A549 (cell line): ENCODE results near the gene TRIM8. TPM values are rescaled to one million over a fixed set of nuclear protein-coding genes. Genes with fewer than 3 reads are reported as not detected.
A peak's percentile ranks its signal among the peaks of the same experiment; 100 is the strongest.

ENCODE experiments used
- ATAC-seq, 2 experiments: fragments of 200-7000 bp in 1 of 2; fragments of >200 bp in 1 of 2; cut with Nextera tagmentation in 1 of 2; cut with Tn5 transposase in 1 of 2; 3 replicates each; pipeline versions ENCODE4 v1.8.0 to v1.9.1; 2018 to 2020; ENCODE audit warnings: mild to moderate bottlenecking in 1 of 2, moderate library complexity in 1 of 2
- CTCF ChIA-PET: fragments of 300-600 bp; sonication (Branson Sonifier 250); formaldehyde crosslinking; extraction: SDS; loops from one replicate; lab custom pipeline; 2021; ENCODE audit warnings: antibody characterized with exemption, inconsistent platforms; lab: Yijun Ruan, JAX
- POLR2A ChIA-PET: fragments of 350-600 bp; formaldehyde crosslinking; extraction: SDS; loops from one replicate; lab custom pipeline; 2021; ENCODE audit warnings: antibody characterized with exemption, inconsistent platforms; lab: Yijun Ruan, JAX
- DNase-seq, 2 experiments: peaks; one replicate each; pipeline versions ENCODE4 v3.0.0 to v3.0.0-alpha.2; 2011 to 2016; ENCODE audit warnings: low read depth in 1 of 2, low spot score in 1 of 2
- FAIRE-seq: peaks from 2 replicates; lab custom pipeline; 2011; peaks lifted over from hg19 to GRCh38; lab: Jason Lieb, UNC
- H3K27ac ChIP-seq, 2 experiments: fragments of >200 bp; sonication (Bioruptor Twin); formaldehyde crosslinking; 3 replicates each; pipeline ENCODE4 v1.5.1; 2016 to 2017
- H3K4me1 ChIP-seq: fragments of >200 bp; sonication (Bioruptor Twin); formaldehyde crosslinking; 3 replicates; pipeline ENCODE4 v1.6.1; 2016
- H3K4me2 ChIP-seq: fragments of >200 bp; sonication (Bioruptor Twin); formaldehyde crosslinking; 3 replicates; pipeline ENCODE4 v1.6.1; 2016
- H3K4me3 ChIP-seq: fragments of >200 bp; sonication (Bioruptor Twin); formaldehyde crosslinking; 3 replicates; pipeline ENCODE4 v1.5.1; 2016
- H3K9me3 ChIP-seq: fragments of >200 bp; sonication (Bioruptor Twin); formaldehyde crosslinking; 3 replicates; pipeline ENCODE4 v1.6.1; 2016
- CEBPB ChIP-seq, 2 experiments: fragments of >200 bp in 1 of 2; sonication (Bioruptor Twin) in 1 of 2; formaldehyde crosslinking in 1 of 2; IDR thresholded peaks; 2 replicates each; pipeline ENCODE4 v1.6.1; 2012 to 2016
- EHMT2 ChIP-seq: fragments of 200-600 bp; sonication (generic); IDR thresholded peaks from 2 replicates; pipeline ENCODE4 v1.6.1; 2016; ENCODE audit warnings: antibody characterized with exemption, low read depth, mild to moderate bottlenecking, moderate library complexity
- GATA3 ChIP-seq: IDR thresholded peaks from 2 replicates; pipeline ENCODE4 v1.6.1; 2012; ENCODE audit warnings: borderline replicate concordance
- HOXB13 ChIP-seq: fragments of 250-450 bp; sonication (Bioruptor Pico); IDR thresholded peaks from 2 replicates; pipeline ENCODE4 v1.5.0; 2020; ENCODE audit warnings: low read depth, mild to moderate bottlenecking, moderate library complexity
- JUN ChIP-seq, 2 experiments: fragments of >200 bp; sonication (Bioruptor Twin); formaldehyde crosslinking; IDR thresholded peaks; 2 replicates in 1 of 2; 3 replicates in 1 of 2; pipeline ENCODE4 v1.6.1; 2016 to 2017
- JUNB ChIP-seq: fragments of >200 bp; sonication (Bioruptor Twin); formaldehyde crosslinking; IDR thresholded peaks from 2 replicates; pipeline ENCODE4 v1.6.1; 2016
- MAFK ChIP-seq: fragments of 450-650 bp; IDR thresholded peaks from 2 replicates; pipeline ENCODE4 v1.6.1; 2014; ENCODE audit not compliant: partially characterized antibody
- NPAS2 ChIP-seq: fragments of 250-450 bp; sonication (Bioruptor Pico); IDR thresholded peaks from 2 replicates; pipeline ENCODE4 v1.8.0; 2022; ENCODE audit warnings: mild to moderate bottlenecking, moderate library complexity, borderline replicate concordance
- PHF8 ChIP-seq: fragments of 200-600 bp; sonication (generic); IDR thresholded peaks from 2 replicates; pipeline ENCODE4 v1.6.1; 2016; ENCODE audit warnings: low read depth, mild to moderate bottlenecking, antibody characterized with exemption, moderate library complexity, borderline replicate concordance
- RARB ChIP-seq: fragments of 250-450 bp; sonication (Bioruptor Pico); IDR thresholded peaks from 2 replicates; pipeline ENCODE4 v1.8.0; 2021; ENCODE audit warnings: mild to moderate bottlenecking, moderate library complexity
- RFX5 ChIP-seq: fragments of 450-650 bp; IDR thresholded peaks from 2 replicates; pipeline ENCODE4 v1.7.1; 2014; ENCODE audit warnings: antibody characterized with exemption, mild to moderate bottlenecking, moderate library complexity
- TP53 ChIP-seq: fragments of 250-450 bp; sonication (Bioruptor Pico); IDR thresholded peaks from 2 replicates; pipeline ENCODE4 v1.5.0; 2021; ENCODE audit warnings: mild to moderate bottlenecking, moderate library complexity
- ZC3H11A ChIP-seq: fragments of 450-650 bp; IDR thresholded peaks from 2 replicates; pipeline ENCODE4 v1.6.1; 2014; ENCODE audit warnings: antibody characterized with exemption, mild to moderate bottlenecking
- ZFP36 ChIP-seq: fragments of 450-650 bp; IDR thresholded peaks from 2 replicates; pipeline ENCODE4 v1.6.1; 2014; ENCODE audit warnings: borderline replicate concordance; ENCODE audit not compliant: partially characterized antibody
- ZSCAN20 ChIP-seq: fragments of 250-450 bp; sonication (Bioruptor Pico); IDR thresholded peaks from 2 replicates; pipeline ENCODE4 v1.8.0; 2022; ENCODE audit warnings: mild to moderate bottlenecking, moderate library complexity
- WGBS: methylation state at CpG from one replicate; pipeline ENCODE4 v1.1.6; 2017; ENCODE audit errors: missing lambda C conversion rate; 5-methylcytosine and 5-hydroxymethylcytosine counted together
- polyA plus RNA-seq, 4 experiments: library from polyadenylated mRNA; depleted of rRNA in 3 of 4; stranded (reverse); fragments of >200 nt; fragmentation: RNase III in 1 of 4; extraction: RNeasy Plus Mini Kit Qiagen cat#74134 plus additional on column Dnase treatment in 1 of 4; gene quantifications; 2 replicates in 3 of 4; 3 replicates in 1 of 4; pipeline ENCODE4 v1.2.3, GENCODE V29; 2011 to 2017
- TF ChIP-seq, protein P1 (sequence below): fragments of >200 bp; sonication (Bioruptor Twin); formaldehyde crosslinking; IDR thresholded peaks from 3 replicates; pipeline ENCODE4 v1.5.1; 2016
- TF ChIP-seq, protein P2 (sequence below): IDR thresholded peaks from 2 replicates; pipeline ENCODE4 v1.6.1; 2012
- TF ChIP-seq, protein P3 (sequence below): fragments of 200-600 bp; sonication (generic); IDR thresholded peaks from 2 replicates; pipeline ENCODE4 v1.6.1; 2016; ENCODE audit warnings: antibody characterized with exemption, mild to moderate bottlenecking, moderate library complexity
- TF ChIP-seq, protein P4 (sequence below): fragments of 250-450 bp; sonication (Bioruptor Pico); IDR thresholded peaks from 2 replicates; pipeline ENCODE4 v1.5.0; 2021; ENCODE audit warnings: mild to moderate bottlenecking, moderate library complexity, borderline replicate concordance
- TF ChIP-seq, protein P5 (sequence below): fragments of 250-450 bp; sonication (Bioruptor Pico); IDR thresholded peaks from 2 replicates; pipeline ENCODE4 v1.5.0; 2020; ENCODE audit warnings: low read depth, mild to moderate bottlenecking, moderate library complexity
- TF ChIP-seq, protein P6 (sequence below): fragments of >200 bp; sonication (Bioruptor Twin); formaldehyde crosslinking; IDR thresholded peaks from 2 replicates; pipeline ENCODE4 v1.6.1; 2016

Gene TRIM8
- polyA plus RNA-seq, 2 of the 4 experiments (the other 2 are of a cell fraction): 22.8 to 32.5 TPM

DNA sequence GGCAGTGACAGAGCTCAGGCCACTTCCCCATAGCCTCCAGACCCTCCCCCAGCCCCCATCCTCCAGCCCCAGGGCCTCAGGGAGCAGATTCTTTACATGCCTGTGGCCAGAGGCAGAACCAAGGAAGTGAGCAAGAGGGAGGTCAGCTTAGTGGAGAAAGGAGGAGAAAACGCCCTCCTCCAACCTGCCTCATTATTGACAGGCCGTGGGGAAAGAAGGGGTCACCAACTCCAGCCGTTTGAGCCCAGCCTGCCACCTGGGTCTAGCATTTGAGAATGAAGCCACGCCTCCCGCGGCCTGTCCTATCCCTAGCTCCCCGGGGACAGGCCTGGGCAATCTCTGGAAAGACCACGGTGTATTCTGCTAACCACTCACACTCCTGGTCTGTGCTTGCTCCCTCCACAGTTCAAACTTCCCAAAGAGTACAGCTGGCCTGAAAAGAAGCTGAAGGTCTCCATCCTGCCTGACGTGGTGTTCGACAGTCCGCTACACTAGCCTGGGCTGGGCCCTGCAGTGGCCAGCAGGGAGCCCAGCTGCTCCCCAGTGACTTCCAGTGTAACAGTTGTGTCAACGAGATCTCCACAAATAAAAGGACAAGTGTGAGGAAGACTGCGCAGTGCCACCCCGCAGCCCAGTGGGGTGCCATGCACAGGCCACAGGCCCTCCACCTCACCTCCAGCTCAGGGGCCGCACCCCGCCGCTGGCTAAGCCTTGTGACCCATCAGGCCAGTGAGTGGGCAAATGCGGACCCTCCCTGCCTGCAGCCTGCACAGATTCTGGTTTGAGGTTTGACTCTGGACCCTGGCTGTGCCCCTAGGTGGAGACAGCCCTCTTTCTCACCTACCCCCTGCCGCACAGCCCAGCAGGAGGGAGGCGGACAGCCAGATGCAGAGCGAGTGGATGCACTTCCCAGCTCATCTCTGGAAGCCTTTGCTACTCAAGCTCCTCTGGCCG, 14.3 kb upstream of the TRIM8 start:
- FAIRE-seq: no peak
- Histone ChIP-seq H3K4me3 (no peak overlapping the region), H3K4me2 (0 out of 3 replicates have a peak overlapping the region, but pooled peaks have one; percentile 5), H3K27ac (peak overlapping the region in 1 of 2 experiments; percentile 86; a peak in 3 of 6 replicates), H3K9me3 (no peaks in the 10 kb centered on the region), H3K4me1 (peaks cover 36% of the 10 kb centered on the region)
- TF ChIP-seq, protein P1, sequence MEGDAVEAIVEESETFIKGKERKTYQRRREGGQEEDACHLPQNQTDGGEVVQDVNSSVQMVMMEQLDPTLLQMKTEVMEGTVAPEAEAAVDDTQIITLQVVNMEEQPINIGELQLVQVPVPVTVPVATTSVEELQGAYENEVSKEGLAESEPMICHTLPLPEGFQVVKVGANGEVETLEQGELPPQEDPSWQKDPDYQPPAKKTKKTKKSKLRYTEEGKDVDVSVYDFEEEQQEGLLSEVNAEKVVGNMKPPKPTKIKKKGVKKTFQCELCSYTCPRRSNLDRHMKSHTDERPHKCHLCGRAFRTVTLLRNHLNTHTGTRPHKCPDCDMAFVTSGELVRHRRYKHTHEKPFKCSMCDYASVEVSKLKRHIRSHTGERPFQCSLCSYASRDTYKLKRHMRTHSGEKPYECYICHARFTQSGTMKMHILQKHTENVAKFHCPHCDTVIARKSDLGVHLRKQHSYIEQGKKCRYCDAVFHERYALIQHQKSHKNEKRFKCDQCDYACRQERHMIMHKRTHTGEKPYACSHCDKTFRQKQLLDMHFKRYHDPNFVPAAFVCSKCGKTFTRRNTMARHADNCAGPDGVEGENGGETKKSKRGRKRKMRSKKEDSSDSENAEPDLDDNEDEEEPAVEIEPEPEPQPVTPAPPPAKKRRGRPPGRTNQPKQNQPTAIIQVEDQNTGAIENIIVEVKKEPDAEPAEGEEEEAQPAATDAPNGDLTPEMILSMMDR: no peak
- TF ChIP-seq CEBPB (IDR thresholded peaks at IDR 0.05): no peak
- TF ChIP-seq, protein P2, sequence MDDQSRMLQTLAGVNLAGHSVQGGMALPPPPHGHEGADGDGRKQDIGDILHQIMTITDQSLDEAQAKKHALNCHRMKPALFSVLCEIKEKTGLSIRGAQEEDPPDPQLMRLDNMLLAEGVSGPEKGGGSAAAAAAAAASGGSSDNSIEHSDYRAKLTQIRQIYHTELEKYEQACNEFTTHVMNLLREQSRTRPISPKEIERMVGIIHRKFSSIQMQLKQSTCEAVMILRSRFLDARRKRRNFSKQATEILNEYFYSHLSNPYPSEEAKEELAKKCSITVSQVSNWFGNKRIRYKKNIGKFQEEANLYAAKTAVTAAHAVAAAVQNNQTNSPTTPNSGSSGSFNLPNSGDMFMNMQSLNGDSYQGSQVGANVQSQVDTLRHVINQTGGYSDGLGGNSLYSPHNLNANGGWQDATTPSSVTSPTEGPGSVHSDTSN: no peak
- TF ChIP-seq EHMT2: no peak
- no peak for TF ChIP-seq RFX5
- no peak for TF ChIP-seq ZSCAN20 (CRISPR knock-in tag)
- TF ChIP-seq JUNB: no peak
- TF ChIP-seq, protein P3, sequence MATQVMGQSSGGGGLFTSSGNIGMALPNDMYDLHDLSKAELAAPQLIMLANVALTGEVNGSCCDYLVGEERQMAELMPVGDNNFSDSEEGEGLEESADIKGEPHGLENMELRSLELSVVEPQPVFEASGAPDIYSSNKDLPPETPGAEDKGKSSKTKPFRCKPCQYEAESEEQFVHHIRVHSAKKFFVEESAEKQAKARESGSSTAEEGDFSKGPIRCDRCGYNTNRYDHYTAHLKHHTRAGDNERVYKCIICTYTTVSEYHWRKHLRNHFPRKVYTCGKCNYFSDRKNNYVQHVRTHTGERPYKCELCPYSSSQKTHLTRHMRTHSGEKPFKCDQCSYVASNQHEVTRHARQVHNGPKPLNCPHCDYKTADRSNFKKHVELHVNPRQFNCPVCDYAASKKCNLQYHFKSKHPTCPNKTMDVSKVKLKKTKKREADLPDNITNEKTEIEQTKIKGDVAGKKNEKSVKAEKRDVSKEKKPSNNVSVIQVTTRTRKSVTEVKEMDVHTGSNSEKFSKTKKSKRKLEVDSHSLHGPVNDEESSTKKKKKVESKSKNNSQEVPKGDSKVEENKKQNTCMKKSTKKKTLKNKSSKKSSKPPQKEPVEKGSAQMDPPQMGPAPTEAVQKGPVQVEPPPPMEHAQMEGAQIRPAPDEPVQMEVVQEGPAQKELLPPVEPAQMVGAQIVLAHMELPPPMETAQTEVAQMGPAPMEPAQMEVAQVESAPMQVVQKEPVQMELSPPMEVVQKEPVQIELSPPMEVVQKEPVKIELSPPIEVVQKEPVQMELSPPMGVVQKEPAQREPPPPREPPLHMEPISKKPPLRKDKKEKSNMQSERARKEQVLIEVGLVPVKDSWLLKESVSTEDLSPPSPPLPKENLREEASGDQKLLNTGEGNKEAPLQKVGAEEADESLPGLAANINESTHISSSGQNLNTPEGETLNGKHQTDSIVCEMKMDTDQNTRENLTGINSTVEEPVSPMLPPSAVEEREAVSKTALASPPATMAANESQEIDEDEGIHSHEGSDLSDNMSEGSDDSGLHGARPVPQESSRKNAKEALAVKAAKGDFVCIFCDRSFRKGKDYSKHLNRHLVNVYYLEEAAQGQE: no peak
- TF ChIP-seq MAFK: no peak
- TF ChIP-seq GATA3: no peak
- TF ChIP-seq NPAS2 (CRISPR knock-in tag): no peak
- DNase-seq: peak in 1 of 2 experiments; percentile 32
- 69% methylated on average over 16 of the region's 22 CpGs for WGBS
- POLR2A ChIA-PET: interaction anchor here (2.4 kb wide), 1 partner anchor 15 kb away, joined by 8 read pairs; the partner anchor contains the start of gene TRIM8
- ATAC-seq: peak in 1 of 2 experiments; percentile 47; a peak in 3 of 6 replicates
- CTCF ChIA-PET: interaction anchor here (0.8 to 4.2 kb wide), 7 partner anchors 11 to 84 kb away, joined by 3 to 14 read pairs (median 5); partner anchors contain the start of genes ARL3, SFXN2 and TRIM8

DNA sequence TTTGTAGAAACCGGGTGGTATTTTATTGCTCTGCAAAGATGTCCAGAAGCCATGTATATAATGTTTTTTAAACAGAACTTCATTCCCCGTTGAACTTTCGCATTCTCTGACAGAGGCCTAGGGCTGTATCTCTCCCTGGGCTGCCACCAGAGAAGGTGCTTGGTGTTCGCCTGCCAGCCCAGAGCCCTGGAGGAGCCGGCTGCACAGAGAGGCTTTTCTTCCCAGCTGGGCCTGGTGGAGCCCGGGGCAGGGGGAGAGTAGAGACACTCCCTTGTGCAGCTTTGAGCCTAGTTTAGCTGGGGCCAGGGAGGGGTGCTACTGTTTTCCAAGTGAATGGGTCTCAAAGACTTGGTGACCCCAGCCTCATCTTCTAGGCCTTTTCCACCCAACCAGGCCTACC, 13.6 kb upstream of the TRIM8 start:
- H3K27ac ChIP-seq: 0 out of 6 replicates have a peak overlapping the region, but pooled peaks of 1 of the 2 experiments have one; percentile 21
- H3K9me3 ChIP-seq: no peaks in the 10 kb centered on the region
- DNase-seq (no peak), FAIRE-seq (no peak), ATAC-seq (no peak)
- H3K4me2 ChIP-seq: no peak overlapping the region
- no peak overlapping the region for H3K4me3 ChIP-seq
- CTCF ChIA-PET: interaction anchor here (0.8 to 4.2 kb wide), 7 partner anchors 12 to 83 kb away, joined by 3 to 14 read pairs (median 5); partner anchors contain the start of genes ARL3, SFXN2 and TRIM8
- peaks cover 36% of the 10 kb centered on the region for H3K4me1 ChIP-seq
- POLR2A ChIA-PET: interaction anchor here (2.4 kb wide), 1 partner anchor 14 kb away, joined by 8 read pairs; the partner anchor contains the start of gene TRIM8
- 95% methylated on average over 6 of the region's 6 CpGs for WGBS
- TF ChIP-seq, protein P1: no peak
- no peak for TF ChIP-seq ZC3H11A
- TF ChIP-seq, protein P4, sequence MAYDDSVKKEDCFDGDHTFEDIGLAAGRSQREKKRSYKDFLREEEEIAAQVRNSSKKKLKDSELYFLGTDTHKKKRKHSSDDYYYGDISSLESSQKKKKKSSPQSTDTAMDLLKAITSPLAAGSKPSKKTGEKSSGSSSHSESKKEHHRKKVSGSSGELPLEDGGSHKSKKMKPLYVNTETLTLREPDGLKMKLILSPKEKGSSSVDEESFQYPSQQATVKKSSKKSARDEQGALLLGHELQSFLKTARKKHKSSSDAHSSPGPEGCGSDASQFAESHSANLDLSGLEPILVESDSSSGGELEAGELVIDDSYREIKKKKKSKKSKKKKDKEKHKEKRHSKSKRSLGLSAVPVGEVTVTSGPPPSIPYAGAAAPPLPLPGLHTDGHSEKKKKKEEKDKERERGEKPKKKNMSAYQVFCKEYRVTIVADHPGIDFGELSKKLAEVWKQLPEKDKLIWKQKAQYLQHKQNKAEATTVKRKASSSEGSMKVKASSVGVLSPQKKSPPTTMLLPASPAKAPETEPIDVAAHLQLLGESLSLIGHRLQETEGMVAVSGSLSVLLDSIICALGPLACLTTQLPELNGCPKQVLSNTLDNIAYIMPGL: no peak
- no peak for TF ChIP-seq HOXB13 (CRISPR knock-in tag)
- no peak for TF ChIP-seq GATA3
- TF ChIP-seq, protein P5, sequence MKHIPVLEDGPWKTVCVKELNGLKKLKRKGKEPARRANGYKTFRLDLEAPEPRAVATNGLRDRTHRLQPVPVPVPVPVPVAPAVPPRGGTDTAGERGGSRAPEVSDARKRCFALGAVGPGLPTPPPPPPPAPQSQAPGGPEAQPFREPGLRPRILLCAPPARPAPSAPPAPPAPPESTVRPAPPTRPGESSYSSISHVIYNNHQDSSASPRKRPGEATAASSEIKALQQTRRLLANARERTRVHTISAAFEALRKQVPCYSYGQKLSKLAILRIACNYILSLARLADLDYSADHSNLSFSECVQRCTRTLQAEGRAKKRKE: no peak
- no peak for TF ChIP-seq RARB (CRISPR knock-in tag)
- TF ChIP-seq, protein P6, sequence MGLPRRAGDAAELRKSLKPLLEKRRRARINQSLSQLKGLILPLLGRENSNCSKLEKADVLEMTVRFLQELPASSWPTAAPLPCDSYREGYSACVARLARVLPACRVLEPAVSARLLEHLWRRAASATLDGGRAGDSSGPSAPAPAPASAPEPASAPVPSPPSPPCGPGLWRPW: no peak
- TF ChIP-seq ZFP36: no peak
- TF ChIP-seq JUN (IDR thresholded peaks at IDR 0.05): no peak
- no peak for TF ChIP-seq PHF8
- no peak for TF ChIP-seq TP53
